ENCODE results near the gene YAF2. TPM values are rescaled to one million over a fixed set of nuclear protein-coding genes. Genes with fewer than 3 reads are reported as not detected.
A peak's percentile ranks its signal among the peaks of the same experiment; 100 is the strongest.

Gene YAF2
- total RNA-seq, 6 experiments from 2014 or later = 12.8 to 22.3 (median 16.9) TPM

GRCh38 chr12:42166501-42166900 is 71.5 kb downstream of the YAF2 start:
- H3K4me1 ChIP-seq = peaks cover 0 to 7% (median 0%) of the 10 kb centered on the region in 4 donors
- H3K27ac ChIP-seq = no peak overlapping the region
- H3K27me3 ChIP-seq = no peaks in the 10 kb centered on the region
- H3K36me3 ChIP-seq = no peaks in the 10 kb centered on the region
- TF ChIP-seq POLR2A (IDR thresholded peaks at IDR 0.05) = no peak
- no peak for TF ChIP-seq CTCF (IDR thresholded peaks at IDR 0.05)
- intact Hi-C loops (cut with DNase I) = no loop called here
- H3K4me3 ChIP-seq = no peak overlapping the region
- no peaks in the 10 kb centered on the region for H3K9me3 ChIP-seq
- ATAC-seq (no peak), DNase-seq (no peak)

- H3K36me3 ChIP-seq = peaks cover 0 to 5% (median 4%) of the 10 kb centered on the region in 4 donors
- peak; percentile 59 to 92 (median 72) for ATAC-seq
- TF ChIP-seq POLR2A (IDR thresholded peaks at IDR 0.05) (no peak), CTCF (IDR thresholded peaks at IDR 0.05) (no peak)
Observed at GRCh38 chr12:42163913-42164312, 74.1 kb downstream of the YAF2 start.

GRCh38 chr12:42162965-42163364 is 75.1 kb downstream of the YAF2 start:
- peaks cover 0 to 5% (median 4%) of the 10 kb centered on the region in 4 donors for H3K36me3 ChIP-seq
- H3K4me1 ChIP-seq = peaks cover 0 to 7% (median 0%) of the 10 kb centered on the region in 4 donors
- no peaks in the 10 kb centered on the region for H3K27me3 ChIP-seq
- no peak overlapping the region for H3K4me3 ChIP-seq
- TF ChIP-seq POLR2A (IDR thresholded peaks at IDR 0.05) (no peak), CTCF (IDR thresholded peaks at IDR 0.05) (no peak)
- WGBS (ENCODE audit: insufficient coverage, low coverage, low lambda C conversion rate, missing lambda C conversion rate) = 80% methylated on average over 1 of the region's 1 CpG
- H3K27ac ChIP-seq = no peak overlapping the region
- intact Hi-C loops (cut with DNase I) = no loop called here
- ATAC-seq = no peak
- H3K9me3 ChIP-seq = no peaks in the 10 kb centered on the region
- no peak for DNase-seq

More at GRCh38 chr12:42163913-42164312, 74.1 kb downstream of the YAF2 start:
- no peaks in the 10 kb centered on the region for H3K27me3 ChIP-seq
- no peak overlapping the region for H3K27ac ChIP-seq
- H3K4me1 ChIP-seq = peaks cover 0 to 7% (median 0%) of the 10 kb centered on the region in 4 donors
- no peak overlapping the region for H3K4me3 ChIP-seq
- H3K9me3 ChIP-seq = no peaks in the 10 kb centered on the region
- no peak for DNase-seq
- intact Hi-C loops (cut with DNase I) = no loop called here

- ATAC-seq = peak; percentile 41 to 68 (median 52)
- intact Hi-C loops (cut with DNase I) = no loop called here
Observed at GRCh38 chr12:42162193-42162592, 75.9 kb downstream of the YAF2 start.

More at GRCh38 chr12:42162193-42162592, 75.9 kb downstream of the YAF2 start:
- H3K27ac ChIP-seq = no peak overlapping the region
- H3K27me3 ChIP-seq = no peaks in the 10 kb centered on the region
- H3K9me3 ChIP-seq = no peaks in the 10 kb centered on the region
- H3K4me3 ChIP-seq = no peak overlapping the region
- no peak for DNase-seq
- TF ChIP-seq CTCF (IDR thresholded peaks at IDR 0.05) = no peak
- no peak for TF ChIP-seq POLR2A (IDR thresholded peaks at IDR 0.05)
- peaks cover 0 to 7% (median 0%) of the 10 kb centered on the region in 4 donors for H3K4me1 ChIP-seq
- peaks cover 0 to 5% (median 4%) of the 10 kb centered on the region in 4 donors for H3K36me3 ChIP-seq

All from right lobe of liver (tissue), 6 donors.